Neural progenitor cell (in vitro differentiated cells): ENCODE data around the gene DOCK3. TPM values are rescaled to one million over a fixed set of nuclear protein-coding genes. Genes with fewer than 3 reads are reported as not detected.

ENCODE experiments used
- DNase-seq: peaks from one replicate; pipeline ENCODE4 v3.0.0-alpha.2; 2016; ENCODE audit warnings: low spot score
- H2AFZ ChIP-seq: fragments of 200-600 bp; sonication (generic); replicated peaks from 2 replicates; pipeline ENCODE4 v1.6.1; 2016; ENCODE audit warnings: antibody characterized with exemption
- H3F3A ChIP-seq: fragments of 200-600 bp; sonication (generic); 2 replicates; pipeline ENCODE4 v1.6.1; 2016; ENCODE audit warnings: antibody characterized with exemption, low read depth
- H3K27ac ChIP-seq: fragments of 200-600 bp; sonication (generic); 2 replicates; pipeline ENCODE4 v1.5.1; 2016; ENCODE audit warnings: mild to moderate bottlenecking
- H3K27me3 ChIP-seq: fragments of 200-600 bp; sonication (generic); 2 replicates; pipeline ENCODE4 v1.6.1; 2016; ENCODE audit warnings: mild to moderate bottlenecking, moderate library complexity
- H3K36me3 ChIP-seq: fragments of 200-600 bp; sonication (generic); 2 replicates; pipeline ENCODE4 v1.5.1; 2016
- H3K4me1 ChIP-seq: fragments of 200-600 bp; sonication (generic); 2 replicates; pipeline ENCODE4 v1.6.1; 2016; ENCODE audit warnings: mixed run types
- H3K4me2 ChIP-seq: fragments of 200-600 bp; sonication (generic); 2 replicates; pipeline ENCODE4 v1.6.1; 2016
- H3K4me3 ChIP-seq: fragments of 200-600 bp; sonication (generic); 2 replicates; pipeline ENCODE4 v1.5.1; 2016
- H3K79me2 ChIP-seq: fragments of 200-600 bp; sonication (generic); 2 replicates; pipeline ENCODE4 v1.6.1; 2016; ENCODE audit warnings: low read depth
- H3K9ac ChIP-seq: fragments of 200-600 bp; sonication (generic); 2 replicates; pipeline ENCODE4 v1.6.1; 2016
- H3K9me3 ChIP-seq: fragments of 200-600 bp; sonication (generic); 2 replicates; pipeline ENCODE4 v1.5.1; 2016; ENCODE audit warnings: low read depth
- H4K20me1 ChIP-seq: fragments of 200-600 bp; sonication (generic); 2 replicates; pipeline ENCODE4 v1.6.1; 2016; ENCODE audit warnings: low read depth
- H3K27ac Mint-ChIP-seq: 3 replicates; pipeline ENCODE4 v1.8.0; 2021; ENCODE audit warnings: mixed read lengths
- H3K27me3 Mint-ChIP-seq: 2 replicates; pipeline ENCODE4 v1.8.0; 2022; ENCODE audit warnings: low read depth, mild to moderate bottlenecking, inconsistent platforms, moderate library complexity, mixed read lengths; ENCODE audit not compliant: insufficient read depth
- H3K36me3 Mint-ChIP-seq: 3 replicates; pipeline ENCODE4 v1.8.0; 2021; ENCODE audit warnings: mixed read lengths
- H3K4me1 Mint-ChIP-seq: 3 replicates; pipeline ENCODE4 v1.8.0; 2021; ENCODE audit warnings: mixed read lengths
- H3K4me3 Mint-ChIP-seq: 3 replicates; pipeline ENCODE4 v1.8.0; 2021; ENCODE audit warnings: mild to moderate bottlenecking, moderate library complexity, mixed read lengths
- H3K9me3 Mint-ChIP-seq: 3 replicates; pipeline ENCODE4 v1.8.0; 2020; ENCODE audit warnings: mixed read lengths
- EZH2 ChIP-seq: fragments of 200-600 bp; sonication (generic); IDR thresholded peaks from 2 replicates; pipeline ENCODE4 v1.6.1; 2017; ENCODE audit warnings: antibody characterized with exemption, mild to moderate bottlenecking, moderate library complexity
- EZH2phosphoT487 ChIP-seq: fragments of 200-600 bp; sonication (generic); IDR thresholded peaks from 2 replicates; pipeline ENCODE4 v1.6.1; 2017; ENCODE audit warnings: antibody characterized with exemption
- total RNA-seq: library from RNA; depleted of rRNA; stranded (reverse); fragments of >200 nt; gene quantifications from 2 replicates; pipeline ENCODE4 v1.2.3, GENCODE V29; 2015; ENCODE audit warnings: low replicate concordance
- TF ChIP-seq, protein P1 (sequence below): fragments of 200-600 bp; sonication (generic); IDR thresholded peaks from 2 replicates; pipeline ENCODE4 v1.5.1; 2017; ENCODE audit warnings: antibody characterized with exemption, mild to moderate bottlenecking

DOCK3 gene
- total RNA-seq, 1 donor from 2014 or later: 10.7 TPM

DNA sequence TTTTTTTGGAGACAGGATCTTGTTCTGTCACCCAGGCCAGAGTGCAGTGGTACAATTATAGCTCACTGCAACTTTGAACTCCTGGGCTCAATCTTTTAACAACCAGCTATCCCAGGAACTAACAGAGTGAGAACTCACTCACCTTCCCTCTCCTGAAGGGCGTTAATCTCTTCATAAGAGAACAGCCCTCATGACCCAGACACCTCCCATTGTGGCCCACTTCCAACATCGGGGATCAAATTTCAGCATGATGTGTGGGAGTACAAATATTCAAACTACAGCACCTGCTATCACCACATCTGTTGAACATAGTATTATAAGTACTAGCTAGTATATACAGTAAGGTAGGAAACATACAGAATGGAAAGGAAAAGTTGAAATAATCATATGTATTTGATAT lies 132.5 kb downstream of the DOCK3 start:
- Mint-ChIP-seq H3K4me3 (no peak overlapping the region), H3K36me3 (peaks cover 6% of the 10 kb centered on the region), H3K9me3 (peaks cover 20% of the 10 kb centered on the region), H3K27me3 (peaks cover 2% of the 10 kb centered on the region), H3K4me1 (peaks cover 6% of the 10 kb centered on the region), H3K27ac (no peak overlapping the region)
- Histone ChIP-seq H2AFZ (no peak overlapping the region), H3K27me3 (no peaks in the 10 kb centered on the region), H3K9ac (no peak overlapping the region), H4K20me1 (no peaks in the 10 kb centered on the region), H3K79me2 (peaks cover 17% of the 10 kb centered on the region), H3K4me1 (peaks cover 6% of the 10 kb centered on the region), H3F3A (no peaks in the 10 kb centered on the region), H3K4me3 (no peak overlapping the region), H3K27ac (no peak overlapping the region), H3K9me3 (peaks cover 5% of the 10 kb centered on the region), H3K36me3 (no peaks in the 10 kb centered on the region), H3K4me2 (no peak overlapping the region)
- no peak for DNase-seq
- TF ChIP-seq EZH2phosphoT487: no peak
- TF ChIP-seq EZH2: no peak
- TF ChIP-seq, protein P1, sequence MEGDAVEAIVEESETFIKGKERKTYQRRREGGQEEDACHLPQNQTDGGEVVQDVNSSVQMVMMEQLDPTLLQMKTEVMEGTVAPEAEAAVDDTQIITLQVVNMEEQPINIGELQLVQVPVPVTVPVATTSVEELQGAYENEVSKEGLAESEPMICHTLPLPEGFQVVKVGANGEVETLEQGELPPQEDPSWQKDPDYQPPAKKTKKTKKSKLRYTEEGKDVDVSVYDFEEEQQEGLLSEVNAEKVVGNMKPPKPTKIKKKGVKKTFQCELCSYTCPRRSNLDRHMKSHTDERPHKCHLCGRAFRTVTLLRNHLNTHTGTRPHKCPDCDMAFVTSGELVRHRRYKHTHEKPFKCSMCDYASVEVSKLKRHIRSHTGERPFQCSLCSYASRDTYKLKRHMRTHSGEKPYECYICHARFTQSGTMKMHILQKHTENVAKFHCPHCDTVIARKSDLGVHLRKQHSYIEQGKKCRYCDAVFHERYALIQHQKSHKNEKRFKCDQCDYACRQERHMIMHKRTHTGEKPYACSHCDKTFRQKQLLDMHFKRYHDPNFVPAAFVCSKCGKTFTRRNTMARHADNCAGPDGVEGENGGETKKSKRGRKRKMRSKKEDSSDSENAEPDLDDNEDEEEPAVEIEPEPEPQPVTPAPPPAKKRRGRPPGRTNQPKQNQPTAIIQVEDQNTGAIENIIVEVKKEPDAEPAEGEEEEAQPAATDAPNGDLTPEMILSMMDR: no peak

DNA sequence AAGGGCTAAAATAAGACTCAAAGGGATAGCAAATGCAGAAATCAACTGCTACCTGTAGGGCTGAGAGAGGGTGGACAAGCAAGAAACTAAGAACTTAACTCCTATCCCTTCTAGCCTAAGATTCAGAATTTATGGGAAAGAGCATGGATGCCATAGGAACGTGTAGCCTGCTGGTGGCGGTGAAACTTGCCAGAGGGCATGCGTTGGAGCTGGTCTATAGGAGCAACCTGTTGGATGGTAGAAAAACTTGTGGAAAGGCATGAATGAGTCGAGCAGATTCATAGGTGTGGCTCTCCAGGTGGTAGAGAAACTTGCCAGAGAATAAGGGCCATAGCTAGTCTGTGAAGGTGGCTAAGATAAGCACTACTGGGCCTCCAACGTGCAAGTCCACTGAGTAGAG lies 137.2 kb downstream of the DOCK3 start:
- no peaks in the 10 kb centered on the region for H3K36me3 Mint-ChIP-seq
- H3K27me3 Mint-ChIP-seq: no peaks in the 10 kb centered on the region
- no peaks in the 10 kb centered on the region for H3K9me3 Mint-ChIP-seq

DNA sequence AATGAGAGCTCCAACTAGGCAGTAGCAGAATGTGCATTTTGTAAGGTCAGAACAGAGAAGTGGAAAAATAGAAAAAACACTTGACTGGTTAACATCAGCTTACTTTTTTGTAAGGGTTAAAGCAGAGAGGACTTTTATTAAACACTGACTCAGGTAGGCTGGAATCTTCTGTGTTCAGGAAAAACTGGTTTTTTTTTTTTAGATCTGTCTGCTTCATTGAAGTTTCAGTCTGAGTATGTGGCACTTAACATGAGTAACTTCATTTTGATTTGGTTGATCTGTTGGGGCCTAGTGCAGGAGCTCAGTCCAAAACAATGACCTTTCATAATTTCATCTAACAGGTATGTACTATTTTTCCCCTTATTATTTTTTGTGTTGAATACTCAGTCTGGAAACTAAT lies 141.1 kb downstream of the DOCK3 start:
- Histone ChIP-seq H3K9ac (no peak overlapping the region), H3K4me1 (peaks cover 27% of the 10 kb centered on the region), H3F3A (peaks cover 22% of the 10 kb centered on the region), H4K20me1 (no peaks in the 10 kb centered on the region), H3K4me2 (no peak overlapping the region), H3K27ac (no peak overlapping the region), H3K36me3 (no peaks in the 10 kb centered on the region), H2AFZ (no peak overlapping the region), H3K79me2 (peaks cover 13% of the 10 kb centered on the region), H3K27me3 (no peaks in the 10 kb centered on the region), H3K9me3 (no peaks in the 10 kb centered on the region), H3K4me3 (no peak overlapping the region)
- Mint-ChIP-seq H3K27ac (peak overlapping the region; percentile 34), H3K36me3 (no peaks in the 10 kb centered on the region), H3K4me3 (no peak overlapping the region), H3K27me3 (no peaks in the 10 kb centered on the region), H3K9me3 (peaks cover 2% of the 10 kb centered on the region), H3K4me1 (peaks cover 11% of the 10 kb centered on the region)
- TF ChIP-seq EZH2 (no peak), EZH2phosphoT487 (no peak)
- TF ChIP-seq, protein P1: no peak
- no peak for DNase-seq

More for the DNA sequence above, 137.2 kb downstream of the DOCK3 start:
- no peak overlapping the region for H3K4me2 ChIP-seq
- no peak overlapping the region for H3K27ac Mint-ChIP-seq
- peaks cover under 1% of the 10 kb centered on the region for H3F3A ChIP-seq
- TF ChIP-seq EZH2 (no peak), EZH2phosphoT487 (no peak)
- TF ChIP-seq, protein P1: no peak
- peaks cover 9% of the 10 kb centered on the region for H3K4me1 ChIP-seq
- peaks cover 3% of the 10 kb centered on the region for H3K4me1 Mint-ChIP-seq
- no peak overlapping the region for H3K27ac ChIP-seq
- no peak overlapping the region for H3K4me3 Mint-ChIP-seq
- H3K9me3 ChIP-seq: no peaks in the 10 kb centered on the region
- no peak for DNase-seq
- H3K27me3 ChIP-seq: no peaks in the 10 kb centered on the region
- no peaks in the 10 kb centered on the region for H3K36me3 ChIP-seq
- no peaks in the 10 kb centered on the region for H3K79me2 ChIP-seq
- no peak overlapping the region for H2AFZ ChIP-seq
- no peaks in the 10 kb centered on the region for H4K20me1 ChIP-seq
- H3K4me3 ChIP-seq: no peak overlapping the region
- no peak overlapping the region for H3K9ac ChIP-seq
